HEK293T (cell line): ENCODE results near the gene TSPAN6.

Source experiments
- CTCF ChIA-PET: fragments of 350-600 bp; formaldehyde crosslinking; extraction: SDS; loops from one replicate; lab custom pipeline; 2021; ENCODE audit warnings: antibody characterized with exemption, inconsistent platforms; lab: Yijun Ruan, JAX
- POLR2A ChIA-PET: fragments of 350-600 bp; formaldehyde crosslinking; extraction: SDS; loops from one replicate; lab custom pipeline; 2020; ENCODE audit warnings: antibody characterized with exemption, inconsistent platforms; lab: Yijun Ruan, JAX
- DNase-seq: peaks from one replicate; pipeline ENCODE4 v3.0.0; 2012; ENCODE audit warnings: mixed read lengths; ENCODE audit errors: extremely low spot score
- ARNT ChIP-seq: fragments of 450-650 bp; IDR thresholded peaks from 2 replicates; pipeline ENCODE4 v1.6.1; 2017; ENCODE audit warnings: mild to moderate bottlenecking
- BHLHE40 ChIP-seq: fragments of 450-650 bp; IDR thresholded peaks from 2 replicates; pipeline ENCODE4 v1.6.1; 2016; ENCODE audit warnings: mild to moderate bottlenecking, moderate library complexity, borderline replicate concordance
- CTBP1 ChIP-seq: fragments of 450-650 bp; IDR thresholded peaks from 2 replicates; pipeline ENCODE4 v1.6.1; 2016; ENCODE audit warnings: borderline replicate concordance
- ELF4 ChIP-seq: fragments of 450-650 bp; IDR thresholded peaks from 2 replicates; pipeline ENCODE4 v1.6.1; 2017; ENCODE audit warnings: antibody characterized with exemption
- FOXA1 ChIP-seq: fragments of 450-650 bp; IDR thresholded peaks from 2 replicates; pipeline ENCODE4 v1.6.1; 2016; ENCODE audit warnings: mild to moderate bottlenecking
- FOXK2 ChIP-seq: fragments of 450-650 bp; IDR thresholded peaks from 2 replicates; pipeline ENCODE4 v1.6.1; 2016; ENCODE audit warnings: mild to moderate bottlenecking
- FOXM1 ChIP-seq: fragments of 450-650 bp; IDR thresholded peaks from 2 replicates; pipeline ENCODE4 v1.6.1; 2017; ENCODE audit warnings: mild to moderate bottlenecking, borderline replicate concordance
- HDGF ChIP-seq: fragments of 450-650 bp; IDR thresholded peaks from 2 replicates; pipeline ENCODE4 v1.6.1; 2017; ENCODE audit warnings: antibody characterized with exemption, borderline replicate concordance
- L3MBTL2 ChIP-seq: fragments of 450-650 bp; conservative IDR thresholded peaks from 2 replicates; pipeline ENCODE4 v1.6.1; 2016; ENCODE audit warnings: mild to moderate bottlenecking
- LEF1 ChIP-seq: fragments of 450-650 bp; IDR thresholded peaks from 2 replicates; pipeline ENCODE4 v1.6.1; 2017; ENCODE audit warnings: mild to moderate bottlenecking, borderline replicate concordance
- NFRKB ChIP-seq: fragments of 450-650 bp; IDR thresholded peaks from 2 replicates; pipeline ENCODE4 v1.6.1; 2016; ENCODE audit warnings: mild to moderate bottlenecking, moderate library complexity
- PKNOX1 ChIP-seq: fragments of 450-650 bp; IDR thresholded peaks from 2 replicates; pipeline ENCODE4 v1.6.1; 2016
- SP1 ChIP-seq: fragments of 450-650 bp; IDR thresholded peaks from 2 replicates; pipeline ENCODE4 v1.6.1; 2017
- SUZ12 ChIP-seq: fragments of 450-650 bp; IDR thresholded peaks from 2 replicates; pipeline ENCODE4 v1.6.1; 2016; ENCODE audit warnings: mild to moderate bottlenecking
- TARDBP ChIP-seq: fragments of 450-650 bp; IDR thresholded peaks from 2 replicates; pipeline ENCODE4 v1.6.1; 2016
- ZNF384 ChIP-seq: fragments of 450-650 bp; IDR thresholded peaks from 2 replicates; pipeline ENCODE4 v1.6.1; 2016

Gene TSPAN6

GRCh38 chrX:100636321-100636991 is at the start of gene TSPAN6:
TSPAN6 (minus strand) TSS chrX:100636806; CDS start chrX:100636694, 112 bp downstream.
- CTCF ChIA-PET = interaction anchor here (0.6 to 2.1 kb wide), 12 partner anchors 9 to 262 kb away, joined by 3 to 14 read pairs (median 6); no protein-coding TSS in a partner anchor
- no peak for TF ChIP-seq CTBP1
- TF ChIP-seq ZNF384 = peak; percentile 30; the same call in 1 of the 2 replicates
- no peak for TF ChIP-seq SP1
- TF ChIP-seq ELF4 = peak; percentile 12; the same call in 1 of the 2 replicates
- TF ChIP-seq NFRKB = no peak
- no peak for TF ChIP-seq FOXA1
- peak; percentile 58 for TF ChIP-seq L3MBTL2
- peak; percentile 94 for DNase-seq
- POLR2A ChIA-PET = interaction anchor here (1.0 to 1.9 kb wide), 6 partner anchors 17 to 462 kb away, joined by 3 to 6 read pairs (median 4); partner anchors contain the start of genes CENPI and CSTF2

- TF ChIP-seq L3MBTL2 = no peak
- TF ChIP-seq ELF4 = no peak
- no peak for TF ChIP-seq TARDBP
- no peak for TF ChIP-seq ARNT
- TF ChIP-seq PKNOX1 = no peak
- TF ChIP-seq CTBP1 = no peak
- no peak for TF ChIP-seq ZNF384
- no peak for TF ChIP-seq BHLHE40
- no peak for TF ChIP-seq SUZ12
- no peak for TF ChIP-seq SP1
- TF ChIP-seq LEF1 = no peak
- TF ChIP-seq FOXK2 = no peak
- no peak for TF ChIP-seq FOXA1
- CTCF ChIA-PET = interaction anchor here (0.6 to 7.2 kb wide), 5 partner anchors 14 to 95 kb away, joined by 3 to 83 read pairs (median 11); no protein-coding TSS in a partner anchor
- no peak for DNase-seq
- POLR2A ChIA-PET = no interaction called here
Observed at GRCh38 chrX:100685997-100686305, 49.3 kb upstream of the TSPAN6 start.

GRCh38 chrX:100685284-100685996 is 48.8 kb upstream of the TSPAN6 start:
- CTCF ChIA-PET = interaction anchor here (0.6 to 7.2 kb wide), 8 partner anchors 14 to 140 kb away, joined by 3 to 83 read pairs (median 4); no protein-coding TSS in a partner anchor
- POLR2A ChIA-PET = interaction anchor here (0.6 kb wide), 1 partner anchor 66 kb away, joined by 3 read pairs; no protein-coding TSS in a partner anchor
- TF ChIP-seq LEF1 (no peak), ELF4 (no peak), FOXK2 (no peak), NFRKB (no peak), TARDBP (no peak), CTBP1 (no peak)
- peak; percentile 84 for DNase-seq

- ChIA-PET POLR2A (no interaction called here), CTCF (interaction anchor here (1.9 to 7.2 kb wide), 2 partner anchors 11 to 85 kb away, joined by 7 to 83 read pairs; no protein-coding TSS in a partner anchor)
- no peak for TF ChIP-seq FOXA1
- no peak for TF ChIP-seq L3MBTL2
- no peak for TF ChIP-seq HDGF
- no peak for TF ChIP-seq ELF4
- TF ChIP-seq LEF1 = no peak
- TF ChIP-seq FOXM1 = no peak
- TF ChIP-seq SP1 = no peak
- TF ChIP-seq TARDBP = no peak
- TF ChIP-seq CTBP1 = no peak
- no peak for TF ChIP-seq ZNF384
- no peak for TF ChIP-seq BHLHE40
- TF ChIP-seq NFRKB = no peak
- no peak for TF ChIP-seq ARNT
- TF ChIP-seq PKNOX1 = no peak
- no peak for DNase-seq
Observed at GRCh38 chrX:100682939-100683338, 46.3 kb upstream of the TSPAN6 start.

GRCh38 chrX:100681599-100681998 is 45.0 kb upstream of the TSPAN6 start:
- no peak for TF ChIP-seq HDGF
- TF ChIP-seq FOXM1 = no peak
- no peak for TF ChIP-seq FOXA1
- TF ChIP-seq LEF1 = no peak
- no peak for TF ChIP-seq SP1
- TF ChIP-seq NFRKB = no peak
- TF ChIP-seq CTBP1 = no peak
- TF ChIP-seq ARNT = no peak
- TF ChIP-seq L3MBTL2 = no peak
- TF ChIP-seq ELF4 = no peak
- TF ChIP-seq ZNF384 = no peak
- no peak for TF ChIP-seq SUZ12
- no peak for TF ChIP-seq PKNOX1
- TF ChIP-seq TARDBP = no peak
- no peak for TF ChIP-seq BHLHE40
- TF ChIP-seq FOXK2 = no peak
- ChIA-PET CTCF (no interaction called here), POLR2A (no interaction called here)
- no peak for DNase-seq
